Measurements from ENCODE around the gene ABCA8.

- TF ChIP-seq CTCF (IDR thresholded peaks at IDR 0.05) (no peak), POLR2A (IDR thresholded peaks at IDR 0.05; ENCODE audit: low read depth) (no peak)
These were observed 47.1 kb downstream of the ABCA8 start for GRCh38 chr17:68908045-68908444.
